SK-N-SH (cell line): Measurements from ENCODE around the gene TCF7L2. TPM values are rescaled to one million over a fixed set of nuclear protein-coding genes. Genes with fewer than 3 reads are reported as not detected.

Source experiments
- CTCF ChIA-PET: fragments of 300-600, 350-600 bp; formaldehyde crosslinking; extraction: SDS; loops from one replicate; lab custom pipeline; 2021; lab: Yijun Ruan, JAX
- POLR2A ChIA-PET: fragments of 350-600 bp; sonication (Branson Sonifier 250); formaldehyde crosslinking; extraction: SDS; loops from one replicate; lab custom pipeline; 2020; ENCODE audit warnings: antibody characterized with exemption, inconsistent platforms; lab: Yijun Ruan, JAX
- DNase-seq: peaks from one replicate; pipeline ENCODE4 v3.0.0; 2012
- H2AFZ ChIP-seq: fragments of 200-600 bp; sonication (generic); 2 replicates; pipeline ENCODE4 v1.8.1; 2016; ENCODE audit warnings: antibody characterized with exemption, mild to moderate bottlenecking, low read depth
- H3F3A ChIP-seq: fragments of 200-600 bp; sonication (generic); replicated peaks from 2 replicates; pipeline ENCODE3; 2016; ENCODE audit warnings: antibody characterized with exemption, mild to moderate bottlenecking; ENCODE audit not compliant: insufficient read depth
- H3K27ac ChIP-seq, 2 experiments: fragments of 200-500 bp in 1 of 2; fragments of 200-600 bp in 1 of 2; sonication (Bioruptor generic) in 1 of 2; sonication (generic), shearing (Covaris generic) in 1 of 2; 2 replicates each; pipeline versions ENCODE4 v1.5.1 to v1.6.1; 2014 to 2016; ENCODE audit warnings: low read depth in 2 of 2, inconsistent platforms in 1 of 2, low read length in 1 of 2, mild to moderate bottlenecking in 1 of 2, mixed read lengths in 1 of 2
- H3K27me3 ChIP-seq: fragments of 200-600 bp; sonication (generic), shearing (Covaris generic); 2 replicates; pipeline ENCODE4 v1.6.1; 2016; ENCODE audit warnings: mixed run types; ENCODE audit not compliant: insufficient read depth
- H3K36me3 ChIP-seq, 2 experiments: fragments of 200-500 bp in 1 of 2; fragments of 200-600 bp in 1 of 2; sonication (Bioruptor generic) in 1 of 2; sonication (generic) in 1 of 2; replicated peaks in 1 of 2; 2 replicates each; pipeline versions ENCODE3 to v1.5.1; 2014 to 2016; ENCODE audit warnings: low read length in 1 of 2, mild to moderate bottlenecking in 1 of 2; ENCODE audit not compliant: insufficient read depth in 2 of 2, control insufficient read depth in 1 of 2
- H3K4me1 ChIP-seq, 2 experiments: fragments of 200-500 bp in 1 of 2; fragments of 200-600 bp in 1 of 2; sonication (Bioruptor generic) in 1 of 2; sonication (generic), shearing (Covaris generic) in 1 of 2; 2 replicates each; pipeline versions ENCODE4 v1.5.1 to v1.6.1; 2014 to 2016; ENCODE audit warnings: low read depth in 1 of 2, low read length in 1 of 2, mixed run types in 1 of 2; ENCODE audit not compliant: insufficient read depth in 2 of 2, control insufficient read depth in 1 of 2
- H3K4me2 ChIP-seq: fragments of 200-600 bp; sonication (generic), shearing (Covaris generic); 2 replicates; pipeline ENCODE4 v1.6.1; 2017; ENCODE audit warnings: mixed run types
- H3K4me3 ChIP-seq, 2 experiments: fragments of 200-500 bp in 1 of 2; fragments of 200-600 bp in 1 of 2; sonication (Bioruptor generic) in 1 of 2; sonication (generic), shearing (Covaris generic) in 1 of 2; 2 replicates each; pipeline versions ENCODE4 v1.5.1 to v1.8.1; 2014 to 2016; ENCODE audit warnings: low read depth in 2 of 2, inconsistent platforms in 1 of 2, low read length in 1 of 2, mild to moderate bottlenecking in 1 of 2, mixed read lengths in 1 of 2, moderate library complexity in 1 of 2
- H3K79me2 ChIP-seq: fragments of 200-600 bp; sonication (generic); 2 replicates; pipeline ENCODE4 v1.8.1; 2017; ENCODE audit warnings: mild to moderate bottlenecking; ENCODE audit not compliant: insufficient read depth
- H3K9ac ChIP-seq: fragments of 200-600 bp; sonication (generic); 2 replicates; pipeline ENCODE4 v1.6.1; 2017; ENCODE audit warnings: mixed run types
- H3K9me2 ChIP-seq: fragments of 200-600 bp; sonication (generic); 2 replicates; pipeline ENCODE4 v1.6.1; 2017; ENCODE audit warnings: mixed run types
- H3K9me3 ChIP-seq: fragments of 200-600 bp; sonication (generic); 2 replicates; pipeline ENCODE4 v1.6.1; 2017; ENCODE audit warnings: mixed run types, mild to moderate bottlenecking, moderate library complexity
- H4K20me1 ChIP-seq: fragments of 200-600 bp; sonication (generic); 2 replicates; pipeline ENCODE4 v1.6.1; 2017; ENCODE audit warnings: mild to moderate bottlenecking, mixed run types; ENCODE audit not compliant: insufficient read depth
- CHD2 ChIP-seq: fragments of 150-350 bp; IDR thresholded peaks from 2 replicates; pipeline ENCODE4 v1.6.1; 2018; ENCODE audit warnings: low read length; ENCODE audit not compliant: partially characterized antibody
- CTCF ChIP-seq: fragments of 200-600 bp; sonication (generic); IDR thresholded peaks from 2 replicates; pipeline ENCODE4 v1.6.1; 2017; ENCODE audit warnings: antibody characterized with exemption, mild to moderate bottlenecking, moderate library complexity
- EP300 ChIP-seq, 2 experiments: IDR thresholded peaks; 2 replicates each; pipeline versions ENCODE4 v1.4.0 to v1.6.1; 2012; ENCODE audit warnings: borderline replicate concordance in 1 of 2, low read depth in 1 of 2, low read length in 1 of 2
- EZH2phosphoT487 ChIP-seq: fragments of 200-600 bp; sonication (generic); IDR thresholded peaks from 2 replicates; pipeline ENCODE4 v1.6.1; 2017; ENCODE audit warnings: low read depth, mixed run types, mild to moderate bottlenecking, antibody characterized with exemption, moderate library complexity, borderline replicate concordance
- FOXM1 ChIP-seq: IDR thresholded peaks from 2 replicates; pipeline ENCODE4 v1.4.0; 2012; ENCODE audit warnings: low read depth, mild to moderate bottlenecking
- GABPA ChIP-seq: IDR thresholded peaks from 2 replicates; pipeline ENCODE4 v1.4.0; 2012; ENCODE audit warnings: low read depth, mild to moderate bottlenecking
- GATA2 ChIP-seq: sonication (generic); formaldehyde crosslinking; IDR thresholded peaks from 2 replicates; pipeline ENCODE4 v1.5.0; 2020; ENCODE audit warnings: mild to moderate bottlenecking, missing genetic modification reagents
- JUND ChIP-seq: IDR thresholded peaks from 2 replicates; pipeline ENCODE4 v1.4.0; 2012
- MXI1 ChIP-seq: IDR thresholded peaks from 2 replicates; pipeline ENCODE4 v1.6.1; 2012; ENCODE audit warnings: mild to moderate bottlenecking, low read depth, low read length, improper control_type of control experiment
- NFIC ChIP-seq: IDR thresholded peaks from 2 replicates; pipeline ENCODE4 v1.4.0; 2012; ENCODE audit warnings: borderline replicate concordance
- POLR2AphosphoS5 ChIP-seq: IDR thresholded peaks from 2 replicates; pipeline ENCODE4 v1.6.1; 2012; ENCODE audit warnings: low read depth, low read length
- RAD21 ChIP-seq: IDR thresholded peaks from 2 replicates; pipeline ENCODE4 v1.6.1; 2012; ENCODE audit warnings: mild to moderate bottlenecking, low read length
- RCOR1 ChIP-seq: fragments of 150-350 bp; IDR thresholded peaks from 2 replicates; pipeline ENCODE4 v1.6.1; 2017; ENCODE audit warnings: antibody characterized with exemption, low read length
- SMC3 ChIP-seq: IDR thresholded peaks from 2 replicates; pipeline ENCODE4 v1.6.1; 2012; ENCODE audit warnings: low read depth, low read length, improper control_type of control experiment
- TAF1 ChIP-seq: IDR thresholded peaks from 2 replicates; pipeline ENCODE4 v1.6.1; 2012; ENCODE audit warnings: low read depth, mild to moderate bottlenecking, low read length, moderate library complexity, borderline replicate concordance
- WGBS: methylation state at CpG from one replicate; pipeline ENCODE4 v1.1.6; 2017; ENCODE audit warnings: low lambda C conversion rate; 5-methylcytosine and 5-hydroxymethylcytosine counted together
- polyA plus RNA-seq, 3 experiments: library from polyadenylated mRNA; depleted of rRNA; stranded (reverse); fragments of >200 nt; gene quantifications; 2 replicates each; pipeline ENCODE4 v1.2.3, GENCODE V29; 2012
- TF ChIP-seq, protein P1 (sequence below): IDR thresholded peaks from 2 replicates; pipeline ENCODE4 v1.4.0; 2012; ENCODE audit warnings: low read depth, borderline replicate concordance
- TF ChIP-seq, protein P2 (sequence below): IDR thresholded peaks from 2 replicates; pipeline ENCODE4 v1.4.0; 2012; ENCODE audit warnings: low read depth
- TF ChIP-seq, protein P3 (sequence below): IDR thresholded peaks from 2 replicates; pipeline ENCODE4 v1.4.0; 2012; ENCODE audit warnings: low read depth, borderline replicate concordance

Gene TCF7L2
- polyA plus RNA-seq, 1 of the 3 experiments (the other 2 are of a cell fraction), result 10.2 TPM

GRCh38 chr10:113022265-113022664 is 72.2 kb downstream of the TCF7L2 start:
- Histone ChIP-seq H2AFZ (no peak overlapping the region), H3K27ac (no peak overlapping the region), H3K4me1 (peaks cover 5 to 9% of the 10 kb centered on the region in 2 experiments; a peak in 3 of 4 replicates), H4K20me1 (peaks cover 34% of the 10 kb centered on the region), H3K36me3 (no peaks in the 10 kb centered on the region), H3K9ac (no peak overlapping the region), H3K4me3 (no peak overlapping the region), H3K4me2 (no peak overlapping the region), H3K9me3 (no peaks in the 10 kb centered on the region), H3F3A (peaks cover 9% of the 10 kb centered on the region), H3K79me2 (peaks cover 47% of the 10 kb centered on the region), H3K9me2 (no peaks in the 10 kb centered on the region), H3K27me3 (no peaks in the 10 kb centered on the region)
- ChIA-PET POLR2A (no interaction called here), CTCF (interaction anchor here (0.9 kb wide), 1 partner anchor 547 kb away, joined by 3 read pairs; no protein-coding TSS in a partner anchor)
- 97% methylated on average over 7 of the region's 7 CpGs for WGBS
- DNase-seq, result no peak
- TF ChIP-seq, protein P1, sequence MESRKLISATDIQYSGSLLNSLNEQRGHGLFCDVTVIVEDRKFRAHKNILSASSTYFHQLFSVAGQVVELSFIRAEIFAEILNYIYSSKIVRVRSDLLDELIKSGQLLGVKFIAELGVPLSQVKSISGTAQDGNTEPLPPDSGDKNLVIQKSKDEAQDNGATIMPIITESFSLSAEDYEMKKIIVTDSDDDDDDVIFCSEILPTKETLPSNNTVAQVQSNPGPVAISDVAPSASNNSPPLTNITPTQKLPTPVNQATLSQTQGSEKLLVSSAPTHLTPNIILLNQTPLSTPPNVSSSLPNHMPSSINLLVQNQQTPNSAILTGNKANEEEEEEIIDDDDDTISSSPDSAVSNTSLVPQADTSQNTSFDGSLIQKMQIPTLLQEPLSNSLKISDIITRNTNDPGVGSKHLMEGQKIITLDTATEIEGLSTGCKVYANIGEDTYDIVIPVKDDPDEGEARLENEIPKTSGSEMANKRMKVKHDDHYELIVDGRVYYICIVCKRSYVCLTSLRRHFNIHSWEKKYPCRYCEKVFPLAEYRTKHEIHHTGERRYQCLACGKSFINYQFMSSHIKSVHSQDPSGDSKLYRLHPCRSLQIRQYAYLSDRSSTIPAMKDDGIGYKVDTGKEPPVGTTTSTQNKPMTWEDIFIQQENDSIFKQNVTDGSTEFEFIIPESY, result no peak
- TF ChIP-seq MXI1, result no peak
- no peak for TF ChIP-seq EP300 (IDR thresholded peaks at IDR 0.05; ENCODE audit: borderline replicate concordance in 1 of 2, low read depth in 1 of 2, low read length in 1 of 2)

GRCh38 chr10:113023017-113023416 is 73.0 kb downstream of the TCF7L2 start:
- Histone ChIP-seq H3K79me2 (peaks cover 52% of the 10 kb centered on the region), H3K27me3 (no peaks in the 10 kb centered on the region), H3K4me2 (no peak overlapping the region), H3K9me2 (no peaks in the 10 kb centered on the region), H3F3A (peaks cover 15% of the 10 kb centered on the region), H3K9ac (no peak overlapping the region), H4K20me1 (peaks cover 28% of the 10 kb centered on the region), H3K4me1 (peaks cover 5 to 17% of the 10 kb centered on the region in 2 experiments; a peak in 3 of 4 replicates), H3K9me3 (no peaks in the 10 kb centered on the region), H3K4me3 (no peak overlapping the region), H2AFZ (no peak overlapping the region), H3K36me3 (no peaks in the 10 kb centered on the region), H3K27ac (no peak overlapping the region)
- TF ChIP-seq RAD21 (no peak), CHD2 (no peak), TAF1 (no peak), SMC3 (no peak), POLR2AphosphoS5 (no peak), EZH2phosphoT487 (no peak), FOXM1 (no peak), MXI1 (no peak), JUND (no peak), GABPA (no peak), NFIC (no peak), GATA2 (CRISPR knock-in tag) (no peak), CTCF (no peak), RCOR1 (no peak)
- TF ChIP-seq, protein P1, result no peak
- TF ChIP-seq, protein P2, sequence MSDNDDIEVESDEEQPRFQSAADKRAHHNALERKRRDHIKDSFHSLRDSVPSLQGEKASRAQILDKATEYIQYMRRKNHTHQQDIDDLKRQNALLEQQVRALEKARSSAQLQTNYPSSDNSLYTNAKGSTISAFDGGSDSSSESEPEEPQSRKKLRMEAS, result no peak
- TF ChIP-seq, protein P3, sequence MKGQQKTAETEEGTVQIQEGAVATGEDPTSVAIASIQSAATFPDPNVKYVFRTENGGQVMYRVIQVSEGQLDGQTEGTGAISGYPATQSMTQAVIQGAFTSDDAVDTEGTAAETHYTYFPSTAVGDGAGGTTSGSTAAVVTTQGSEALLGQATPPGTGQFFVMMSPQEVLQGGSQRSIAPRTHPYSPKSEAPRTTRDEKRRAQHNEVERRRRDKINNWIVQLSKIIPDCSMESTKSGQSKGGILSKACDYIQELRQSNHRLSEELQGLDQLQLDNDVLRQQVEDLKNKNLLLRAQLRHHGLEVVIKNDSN, result no peak
- POLR2A ChIA-PET, result no interaction called here
- DNase-seq, result no peak
- CTCF ChIA-PET, result interaction anchor here (0.9 kb wide), 1 partner anchor 547 kb away, joined by 3 read pairs; no protein-coding TSS in a partner anchor
- 92% methylated on average over 6 of the region's 6 CpGs for WGBS
